Naive thymus-derived CD4-positive, alpha-beta T cell (primary cell): ENCODE results near the gene DBH. TPM values are rescaled to one million over a fixed set of nuclear protein-coding genes. Genes with fewer than 3 reads are reported as not detected.

Experiments used
- ATAC-seq: fragments of 150-1000 bp; cut with Tn5 transposase; 2 replicates; pipeline ENCODE4 v1.10.0; 2021; ENCODE audit warnings: mild to moderate bottlenecking, moderate library complexity
- CTCF ChIA-PET: fragments of 350-600 bp; sonication (Branson Sonifier 250); formaldehyde crosslinking; loops from one replicate; lab custom pipeline; 2021; ENCODE audit warnings: antibody characterized with exemption; lab: Charles Lee
- POLR2A ChIA-PET: fragments of 350-600 bp; sonication (Branson Sonifier 250); formaldehyde crosslinking; loops from one replicate; lab custom pipeline; 2021; ENCODE audit warnings: antibody characterized with exemption, inconsistent platforms; lab: Charles Lee
- DNase-seq, 9 donors: peaks; one replicate each; pipeline versions ENCODE4 v3.0.0 to v3.0.0-alpha.2; 2020 to 2022; ENCODE audit warnings: mixed read lengths in 1 of 9
- H3K27ac ChIP-seq: one replicate; pipeline ENCODE4 v1.7.0; 2013; ENCODE audit warnings: mild to moderate bottlenecking, low read depth, low read length, moderate library complexity
- H3K27me3 ChIP-seq, 2 donors: one replicate each; pipeline ENCODE4 v1.7.0; 2013; ENCODE audit warnings: low read length in 2 of 2, mild to moderate bottlenecking in 2 of 2, moderate library complexity in 2 of 2; ENCODE audit not compliant: control insufficient read depth in 2 of 2, insufficient read depth in 2 of 2
- H3K36me3 ChIP-seq, 3 experiments: 1 replicate in 2 of 3; 2 replicates in 1 of 3; pipeline ENCODE4 v1.7.0; 2013; ENCODE audit warnings: low read length in 3 of 3, mild to moderate bottlenecking in 3 of 3, moderate library complexity in 1 of 3; ENCODE audit not compliant: insufficient read depth in 3 of 3, control insufficient read depth in 2 of 3
- H3K4me1 ChIP-seq, 2 donors: one replicate each; pipeline ENCODE4 v1.7.0; 2013; ENCODE audit warnings: low read length in 2 of 2, mild to moderate bottlenecking in 2 of 2, moderate library complexity in 1 of 2; ENCODE audit not compliant: control insufficient read depth in 2 of 2, insufficient read depth in 2 of 2
- H3K4me3 ChIP-seq: 2 replicates; pipeline ENCODE4 v1.7.0; 2013; ENCODE audit warnings: mild to moderate bottlenecking, low read length
- H3K9me3 ChIP-seq, 3 experiments: 1 replicate in 2 of 3; 2 replicates in 1 of 3; pipeline ENCODE4 v1.7.0; 2013; ENCODE audit warnings: low read length in 3 of 3; ENCODE audit not compliant: control insufficient read depth in 2 of 3
- H3K27ac Mint-ChIP-seq, 9 donors: one replicate each; pipeline ENCODE4 v1.8.0; 2020 to 2022; ENCODE audit warnings: mixed read lengths in 9 of 9, mild to moderate bottlenecking in 8 of 9, moderate library complexity in 5 of 9, inconsistent platforms in 2 of 9
- H3K27me3 Mint-ChIP-seq, 5 donors: one replicate each; pipeline ENCODE4 v1.8.0; 2021 to 2022; ENCODE audit warnings: mixed read lengths in 5 of 5, mild to moderate bottlenecking in 1 of 5
- H3K36me3 Mint-ChIP-seq, 5 donors: one replicate each; pipeline ENCODE4 v1.8.0; 2020 to 2022; ENCODE audit warnings: mixed read lengths in 5 of 5, mild to moderate bottlenecking in 3 of 5, inconsistent platforms in 1 of 5
- H3K4me1 Mint-ChIP-seq, 7 donors: one replicate each; pipeline ENCODE4 v1.8.0; 2020 to 2022; ENCODE audit warnings: mixed read lengths in 7 of 7, mild to moderate bottlenecking in 3 of 7, inconsistent platforms in 1 of 7
- H3K4me3 Mint-ChIP-seq, 10 donors: one replicate each; pipeline ENCODE4 v1.8.0; 2020 to 2022; ENCODE audit warnings: mild to moderate bottlenecking in 10 of 10, mixed read lengths in 10 of 10, moderate library complexity in 6 of 10, inconsistent platforms in 2 of 10
- H3K9me3 Mint-ChIP-seq, 11 donors: one replicate each; pipeline ENCODE4 v1.8.0; 2020 to 2022; ENCODE audit warnings: mixed read lengths in 11 of 11, mild to moderate bottlenecking in 4 of 11, inconsistent platforms in 1 of 11, moderate library complexity in 1 of 11
- intact Hi-C, 2 donors: fragments of 100-400 bp; cut with micrococcal nuclease; formaldehyde crosslinking; loops; one replicate each; pipeline ENCODE4 v1.15.1; 2023
- polyA plus RNA-seq, 2 donors: library from polyadenylated mRNA; unstranded; fragments of 300-500 nt; fragmentation: Illumina TruSeq; gene quantifications; one replicate each; pipeline ENCODE4 v1.2.3, GENCODE V29; 2021
- total RNA-seq, 6 experiments: library from RNA in 5 of 6; stranded (reverse) in 5 of 6; gene quantifications; 1 replicate in 5 of 6; 2 replicates in 1 of 6; pipeline ENCODE4 v1.2.3 and lab custom pipeline; 2021 to 2026

Gene DBH
- total and polyA plus RNA-seq, 7 experiments from 2014 or later: 0.08 to 1.2 (median 0.17) TPM; not detected in 1

DNA sequence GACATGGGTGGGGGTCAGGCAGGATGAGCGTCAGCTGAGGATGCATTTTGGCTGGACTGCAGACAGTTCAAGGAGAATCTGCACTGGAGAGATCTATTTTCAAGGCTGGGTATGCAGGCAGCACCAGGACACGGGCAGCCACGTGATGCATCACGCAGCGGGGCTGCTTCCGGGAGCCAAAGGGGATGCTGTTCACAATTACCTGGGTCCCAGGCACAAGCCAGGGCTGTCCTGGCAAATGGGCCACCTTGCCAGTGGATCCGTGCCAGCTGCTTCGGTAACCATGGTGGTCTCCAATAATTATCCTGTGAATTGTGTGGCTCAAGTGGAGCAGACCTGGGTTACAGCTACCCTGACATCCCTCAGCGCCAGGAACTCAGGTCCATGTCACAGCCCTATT lies 17.5 kb downstream of the DBH start:
- H3K9me3 ChIP-seq: no peaks in the 10 kb centered on the region
- Mint-ChIP-seq H3K27me3 (peaks cover 0 to 39% (median 0%) of the 10 kb centered on the region in 5 donors), H3K27ac (peak overlapping the region in 1 of 9 donors; percentile 8), H3K9me3 (no peaks in the 10 kb centered on the region), H3K4me1 (peaks cover 2 to 36% (median 32%) of the 10 kb centered on the region in 7 donors), H3K4me3 (no peak overlapping the region), H3K36me3 (no peaks in the 10 kb centered on the region)
- peaks cover 0 to 28% of the 10 kb centered on the region in 2 donors for H3K4me1 ChIP-seq
- no peak overlapping the region for H3K27ac ChIP-seq
- ChIA-PET POLR2A (interaction anchor here (1.4 to 1.6 kb wide), 2 partner anchors 30 to 48 kb away, joined by 3 to 5 read pairs; no protein-coding TSS in a partner anchor), CTCF (interaction anchor here (1.5 kb wide), 1 partner anchor 63 kb away, joined by 5 read pairs; no protein-coding TSS in a partner anchor)
- H3K27me3 ChIP-seq: no peaks in the 10 kb centered on the region
- H3K36me3 ChIP-seq: no peaks in the 10 kb centered on the region
- H3K4me3 ChIP-seq: no peak overlapping the region
- ATAC-seq (no peak), DNase-seq (no peak)
- intact Hi-C loops: no loop called here

DNA sequence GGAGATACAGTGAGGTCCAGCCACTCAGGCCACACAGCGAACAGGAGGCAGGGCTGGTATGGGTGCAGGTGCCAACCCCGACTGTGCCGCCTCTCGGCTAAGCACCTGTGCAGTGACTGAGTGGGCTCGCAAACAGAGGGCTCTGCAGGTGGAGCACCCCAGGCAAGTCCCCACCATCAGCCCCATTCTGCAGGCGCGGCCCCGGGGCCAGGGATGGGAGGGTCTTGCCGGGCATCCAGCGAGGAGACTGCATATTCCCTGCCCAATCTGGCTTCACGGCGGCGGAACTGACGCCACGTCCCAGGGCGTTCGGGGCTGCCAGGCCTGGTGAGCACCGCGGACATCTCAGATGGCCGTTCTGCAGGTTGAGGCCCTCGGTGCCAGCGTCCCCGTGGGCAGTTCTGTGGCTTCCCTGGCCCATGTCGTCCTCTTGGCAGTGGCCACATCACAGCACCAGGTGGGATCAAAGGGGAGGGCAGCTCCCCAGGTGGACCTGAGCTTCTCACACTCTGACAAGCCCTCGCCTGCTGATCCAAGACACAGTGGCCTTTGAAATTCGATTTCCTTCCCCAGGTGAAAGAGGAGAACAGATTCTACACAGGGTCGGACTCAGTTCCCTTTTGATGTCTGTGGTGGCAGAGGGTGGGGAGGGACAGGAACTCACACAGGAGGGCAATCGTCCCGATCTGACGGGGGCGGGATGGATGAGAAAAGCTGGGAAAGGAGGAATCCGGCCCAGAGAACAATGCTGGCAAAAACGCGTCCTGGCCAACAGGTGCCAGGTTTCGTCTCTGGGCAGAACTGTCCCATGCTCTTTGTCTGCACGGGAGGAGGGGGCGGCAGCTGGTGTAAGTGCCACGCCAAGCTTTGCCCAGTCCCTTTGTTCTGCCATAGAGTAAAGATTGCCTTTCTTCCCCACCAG lies 18.8 kb downstream of the DBH start:
- Histone ChIP-seq H3K36me3 (no peaks in the 10 kb centered on the region), H3K27ac (no peak overlapping the region), H3K9me3 (no peaks in the 10 kb centered on the region), H3K4me1 (peaks cover 0 to 42% of the 10 kb centered on the region in 2 donors), H3K4me3 (no peak overlapping the region), H3K27me3 (no peaks in the 10 kb centered on the region)
- H3K4me1 Mint-ChIP-seq: peaks cover 2 to 50% (median 43%) of the 10 kb centered on the region in 7 donors
- no peaks in the 10 kb centered on the region for H3K36me3 Mint-ChIP-seq
- ATAC-seq (no peak), DNase-seq (no peak)
- intact Hi-C loops: loop anchor here in 1 of 2 donors (5.0 kb wide), 2 partner anchors 47 to 72 kb away; no protein-coding TSS in a partner anchor
- ChIA-PET POLR2A (interaction anchor here (0.8 to 3.5 kb wide), 4 partner anchors 22 to 73 kb away, joined by 3 to 16 read pairs (median 3); no protein-coding TSS in a partner anchor), CTCF (interaction anchor here (1.0 to 2.4 kb wide), 4 partner anchors 47 to 71 kb away, joined by 5 to 17 read pairs (median 6); no protein-coding TSS in a partner anchor)
- peak overlapping the region in 3 of 10 donors; percentile 22 to 63 (median 27) for H3K4me3 Mint-ChIP-seq
- peaks cover 0 to 50% (median 0%) of the 10 kb centered on the region in 5 donors for H3K27me3 Mint-ChIP-seq
- no peaks in the 10 kb centered on the region for H3K9me3 Mint-ChIP-seq
- H3K27ac Mint-ChIP-seq: peak overlapping the region in 4 of 9 donors; percentile 5 to 66 (median 60)

DNA sequence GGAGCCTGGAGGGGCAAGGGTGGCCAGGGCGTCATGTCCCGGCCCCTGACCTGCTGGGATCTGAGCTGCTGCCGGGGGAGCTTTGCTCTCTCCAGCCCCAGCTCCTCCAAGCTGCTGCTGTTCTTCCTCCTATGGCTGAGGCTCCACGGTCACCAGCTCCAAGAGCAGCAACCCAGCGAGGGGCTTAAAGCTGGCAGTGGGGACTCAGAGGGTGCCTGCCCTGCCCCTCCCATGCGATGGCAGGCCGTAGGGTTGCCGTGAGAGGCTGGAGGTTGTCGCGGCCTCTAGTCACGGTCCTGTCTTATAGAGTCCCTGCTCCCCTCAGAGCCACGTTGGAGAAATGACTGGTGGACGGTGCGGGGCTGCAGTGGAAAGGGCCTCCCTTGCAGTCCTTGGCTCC lies 19.5 kb downstream of the DBH start:
- no peak overlapping the region for H3K27ac ChIP-seq
- H3K27ac Mint-ChIP-seq: no peak overlapping the region
- intact Hi-C loops: loop anchor here (1.0 to 5.0 kb wide), 8 partner anchors 22 to 122 kb away; no protein-coding TSS in a partner anchor
- no peaks in the 10 kb centered on the region for H3K9me3 ChIP-seq
- H3K4me3 ChIP-seq: no peak overlapping the region
- peaks cover 2 to 51% (median 43%) of the 10 kb centered on the region in 7 donors for H3K4me1 Mint-ChIP-seq
- POLR2A ChIA-PET: interaction anchor here (0.8 to 4.9 kb wide), 6 partner anchors 21 to 72 kb away, joined by 3 to 39 read pairs (median 6); no protein-coding TSS in a partner anchor
- no peaks in the 10 kb centered on the region for H3K9me3 Mint-ChIP-seq
- H3K36me3 ChIP-seq: no peaks in the 10 kb centered on the region
- H3K27me3 Mint-ChIP-seq: peaks cover 0 to 51% (median 0%) of the 10 kb centered on the region in 5 donors
- no peaks in the 10 kb centered on the region for H3K36me3 Mint-ChIP-seq
- CTCF ChIA-PET: interaction anchor here (0.6 to 2.4 kb wide), 9 partner anchors 28 to 94 kb away, joined by 3 to 17 read pairs (median 5); no protein-coding TSS in a partner anchor
- no peaks in the 10 kb centered on the region for H3K27me3 ChIP-seq
- H3K4me1 ChIP-seq: peaks cover 0 to 42% of the 10 kb centered on the region in 2 donors
- peak overlapping the region in 1 of 10 donors; percentile 80 for H3K4me3 Mint-ChIP-seq
- ATAC-seq: no peak
- DNase-seq: no peak

DNA sequence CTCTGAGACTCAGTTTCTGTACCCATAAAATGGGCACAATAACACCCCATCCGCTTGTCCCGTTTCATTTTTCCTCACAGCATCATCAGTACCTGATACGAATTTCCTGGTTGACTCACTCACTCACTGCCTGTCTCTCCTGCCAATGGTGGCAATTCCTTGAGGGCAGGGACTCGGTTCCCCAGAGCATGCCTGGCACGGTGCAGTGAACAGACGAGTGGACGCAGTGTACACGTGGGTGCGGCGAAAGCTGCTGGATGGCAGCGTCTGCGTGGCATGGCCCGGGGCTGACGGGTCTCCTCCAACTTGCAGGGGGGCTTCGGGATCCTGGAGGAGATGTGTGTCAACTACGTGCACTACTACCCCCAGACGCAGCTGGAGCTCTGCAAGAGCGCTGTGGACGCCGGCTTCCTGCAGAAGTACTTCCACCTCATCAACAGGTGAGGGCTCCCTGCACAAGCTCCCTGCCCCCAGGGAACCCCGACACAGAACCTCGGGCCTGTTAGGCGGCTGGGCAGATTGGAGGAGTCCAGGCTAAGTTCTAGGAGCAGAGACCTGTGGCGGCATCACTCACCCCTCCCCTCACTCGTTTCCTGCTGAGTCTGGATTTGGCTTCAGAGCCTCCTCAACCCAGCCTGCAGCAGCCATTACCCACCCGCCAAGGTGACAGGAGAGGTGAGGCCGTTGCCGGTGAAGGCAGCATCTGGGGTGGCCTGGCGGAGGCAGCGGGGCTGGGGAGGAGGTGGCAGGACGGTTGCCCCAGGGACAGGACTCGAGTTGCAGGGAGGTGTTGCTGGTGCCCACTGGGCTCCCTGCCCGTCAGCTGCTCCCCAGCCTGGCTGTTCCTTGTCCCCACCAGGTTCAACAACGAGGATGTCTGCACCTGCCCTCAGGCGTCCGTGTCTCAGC lies 20.3 kb downstream of the DBH start:
- no peaks in the 10 kb centered on the region for H3K27me3 ChIP-seq
- no peaks in the 10 kb centered on the region for H3K9me3 ChIP-seq
- Mint-ChIP-seq H3K9me3 (no peaks in the 10 kb centered on the region), H3K4me1 (peaks cover 2 to 51% (median 43%) of the 10 kb centered on the region in 7 donors), H3K36me3 (no peaks in the 10 kb centered on the region), H3K27me3 (peaks cover 0 to 51% (median 0%) of the 10 kb centered on the region in 5 donors), H3K4me3 (peak overlapping the region in 9 of 10 donors; percentile 68 to 90 (median 79)), H3K27ac (peak overlapping the region in 8 of 9 donors; percentile 55 to 91 (median 80))
- ATAC-seq (peak; percentile 73), DNase-seq (peak in 8 of 9 donors; percentile 31 to 77 (median 70))
- peak overlapping the region; percentile 56 for H3K27ac ChIP-seq
- POLR2A ChIA-PET: interaction anchor here (0.6 to 4.9 kb wide), 8 partner anchors 20 to 513 kb away, joined by 3 to 39 read pairs (median 4); no protein-coding TSS in a partner anchor
- CTCF ChIA-PET: interaction anchor here (0.6 to 2.4 kb wide), 11 partner anchors 21 to 172 kb away, joined by 3 to 17 read pairs (median 3); no protein-coding TSS in a partner anchor
- intact Hi-C loops: loop anchor here (1.0 to 5.0 kb wide), 8 partner anchors 21 to 123 kb away; no protein-coding TSS in a partner anchor
- no peaks in the 10 kb centered on the region for H3K36me3 ChIP-seq
- H3K4me3 ChIP-seq: peak overlapping the region; percentile 6
- peaks cover 0 to 42% of the 10 kb centered on the region in 2 donors for H3K4me1 ChIP-seq

DNA sequence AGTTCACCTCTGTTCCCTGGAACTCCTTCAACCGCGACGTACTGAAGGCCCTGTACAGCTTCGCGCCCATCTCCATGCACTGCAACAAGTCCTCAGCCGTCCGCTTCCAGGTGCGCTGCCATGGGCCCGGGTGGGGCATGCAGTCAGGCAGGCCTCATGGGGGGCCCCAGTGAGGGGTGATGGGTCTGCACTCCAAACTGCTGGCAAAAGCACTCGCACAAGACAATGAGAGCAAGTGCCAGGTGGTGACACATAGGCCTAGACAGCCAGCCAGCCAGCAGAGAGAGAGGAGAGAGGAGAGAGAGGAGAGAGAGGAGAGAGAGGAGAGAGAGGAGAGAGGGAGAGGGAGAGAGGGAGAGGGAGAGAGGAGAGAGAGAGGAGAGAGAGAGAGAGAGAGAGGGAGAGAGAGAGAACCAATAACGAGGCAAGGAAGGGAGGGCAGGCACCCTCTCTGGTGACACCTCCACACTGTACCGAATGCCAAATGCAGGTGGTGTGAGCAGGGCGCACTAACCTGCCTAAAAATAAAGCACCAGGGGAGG lies 21.0 kb downstream of the DBH start:
- Mint-ChIP-seq H3K9me3 (no peaks in the 10 kb centered on the region), H3K4me3 (peak overlapping the region; percentile 39 to 90 (median 78)), H3K27ac (peak overlapping the region in 8 of 9 donors; percentile 56 to 91 (median 84)), H3K36me3 (no peaks in the 10 kb centered on the region), H3K27me3 (peaks cover 0 to 51% (median 0%) of the 10 kb centered on the region in 5 donors), H3K4me1 (peaks cover 2 to 51% (median 43%) of the 10 kb centered on the region in 7 donors)
- ATAC-seq (peak; percentile 51), DNase-seq (peak in 7 of 9 donors; percentile 14 to 39 (median 32))
- POLR2A ChIA-PET: interaction anchor here (1.0 to 4.9 kb wide), 9 partner anchors 16 to 59 kb away, joined by 3 to 39 read pairs (median 4); no protein-coding TSS in a partner anchor
- CTCF ChIA-PET: interaction anchor here (0.7 to 2.8 kb wide), 7 partner anchors 26 to 173 kb away, joined by 3 to 10 read pairs (median 3); no protein-coding TSS in a partner anchor
- Histone ChIP-seq H3K27me3 (no peaks in the 10 kb centered on the region), H3K27ac (peak overlapping the region; percentile 56), H3K4me1 (peaks cover 0 to 42% of the 10 kb centered on the region in 2 donors), H3K4me3 (peak overlapping the region; percentile 6), H3K36me3 (no peaks in the 10 kb centered on the region), H3K9me3 (no peaks in the 10 kb centered on the region)
- intact Hi-C loops: loop anchor here in 1 of 2 donors (5.0 kb wide), 2 partner anchors 45 to 70 kb away; no protein-coding TSS in a partner anchor
